GM21528 (cell line): ENCODE data around the gene SPINK1.
"Not testable (repeated sequence)": the region's sequence is repeated elsewhere in the genome, so short reads cannot be mapped to it uniquely, and the experiment has no call there.

ENCODE experiments used
- ATAC-seq: cut with Tn5 transposase; IDR thresholded peaks from one replicate; pipeline ENCODE4 v1.9.1; 2021; ENCODE audit warnings: mild to moderate bottlenecking, moderate library complexity; ENCODE audit not compliant: unreplicated experiment, low FRiP score

SPINK1 gene

DNA sequence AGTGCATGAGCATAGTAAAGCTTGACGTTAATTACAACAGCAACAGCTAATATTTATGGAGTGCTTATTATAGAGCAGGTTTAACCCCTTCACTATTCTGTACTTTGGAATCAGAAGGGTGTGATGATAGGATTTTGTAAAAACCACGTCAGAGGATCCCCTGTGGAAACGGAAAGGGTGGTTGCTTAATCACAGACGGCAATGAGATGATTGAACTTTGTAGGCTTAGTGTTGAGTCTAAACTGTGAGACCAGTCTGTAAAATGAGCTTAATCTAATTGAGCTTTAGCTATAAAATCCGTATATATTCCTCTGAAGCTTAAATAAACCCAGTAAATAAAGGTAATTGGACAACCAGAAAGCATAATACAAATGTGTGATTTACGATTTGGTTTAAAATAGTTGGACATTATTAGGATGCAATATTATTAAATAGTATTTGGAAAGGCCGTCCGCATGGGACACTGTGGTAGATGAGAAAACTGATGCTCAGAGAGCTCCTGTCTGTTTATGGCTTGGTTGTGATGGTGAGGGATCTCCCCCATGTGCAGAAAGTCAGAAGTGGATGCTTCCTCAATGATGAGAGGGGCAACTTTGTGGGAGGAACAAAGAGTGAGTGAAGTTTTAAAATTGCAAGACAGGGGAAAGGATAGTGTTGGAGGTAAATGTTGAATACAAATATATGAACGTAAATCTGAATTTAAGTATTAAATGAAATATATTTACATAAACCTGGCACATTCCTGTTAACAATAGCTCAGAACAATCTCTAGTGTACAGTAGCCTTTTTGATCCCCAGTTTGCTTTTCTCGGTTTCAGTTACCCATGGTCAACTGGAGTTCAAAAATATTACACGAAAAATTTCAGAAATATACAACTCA lies 23.7 kb upstream of the SPINK1 start:
- ATAC-seq: no peak

DNA sequence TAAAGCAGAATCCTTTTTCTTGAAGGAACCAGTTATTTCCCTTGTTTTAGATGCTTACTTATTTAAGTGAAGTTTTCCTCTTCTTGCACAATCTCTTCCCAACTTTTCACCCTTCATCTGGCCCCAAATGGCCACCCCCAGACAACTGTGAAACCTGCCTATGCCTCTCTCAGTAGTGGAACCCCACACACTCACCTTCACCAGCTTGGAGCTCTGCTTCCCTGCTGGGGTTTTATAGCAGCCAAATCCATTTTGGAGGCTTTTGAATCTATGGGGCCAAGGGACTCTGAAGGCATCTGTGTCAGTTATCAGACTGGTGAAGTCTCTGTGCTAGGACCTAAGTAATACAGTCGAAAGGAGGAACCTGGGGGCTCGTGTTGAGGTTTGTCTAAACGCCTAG lies 22.9 kb upstream of the SPINK1 start:
- no peak for ATAC-seq

DNA sequence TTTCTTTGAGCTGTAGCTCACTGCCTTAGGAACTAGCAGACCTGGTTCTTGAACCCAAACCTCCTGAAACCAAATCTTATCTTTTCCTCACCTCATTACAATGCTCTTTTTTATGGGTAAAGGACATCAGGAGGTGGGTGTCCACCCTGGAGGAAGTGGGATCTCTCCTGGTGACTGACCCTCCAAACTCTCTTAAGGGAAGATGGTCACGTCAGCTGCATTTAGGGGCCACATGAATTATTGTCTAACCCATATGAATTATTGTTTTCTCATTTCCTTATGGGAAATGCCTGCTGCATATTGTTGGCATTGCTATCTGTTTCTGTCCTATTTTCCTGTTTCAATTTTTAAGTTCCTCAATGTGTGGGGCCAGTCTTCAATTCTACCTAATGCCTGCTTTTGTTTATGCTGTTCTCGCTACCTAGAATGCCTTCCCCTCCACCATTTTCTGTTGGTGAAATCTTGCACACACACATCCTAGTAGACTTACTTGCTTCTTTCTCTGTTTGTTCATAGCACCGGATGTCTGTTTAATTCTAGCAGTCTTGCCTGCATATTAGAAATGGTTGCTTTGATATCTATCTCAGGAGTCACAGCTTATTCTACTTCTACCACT lies 22.0 kb upstream of the SPINK1 start:
- no peak for ATAC-seq

DNA sequence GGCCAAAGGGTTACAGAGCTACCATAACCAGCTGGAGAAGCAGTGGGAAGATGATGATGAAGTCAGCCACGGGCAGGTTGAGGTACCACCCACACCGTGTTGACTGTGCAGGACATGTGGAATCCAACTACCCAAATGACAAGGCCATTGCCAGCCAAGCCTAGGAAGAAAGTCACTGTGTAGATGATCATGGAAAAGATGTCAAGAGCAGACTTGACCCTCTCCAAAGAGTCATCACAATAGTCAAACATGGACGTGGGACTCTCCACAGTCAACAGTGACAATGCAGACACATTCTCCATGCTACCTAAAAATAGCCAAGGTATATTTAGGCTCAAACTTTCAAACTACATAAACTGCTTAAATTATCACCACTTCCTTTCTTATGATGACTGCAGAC lies 20.9 kb upstream of the SPINK1 start:
- no peak for ATAC-seq

DNA sequence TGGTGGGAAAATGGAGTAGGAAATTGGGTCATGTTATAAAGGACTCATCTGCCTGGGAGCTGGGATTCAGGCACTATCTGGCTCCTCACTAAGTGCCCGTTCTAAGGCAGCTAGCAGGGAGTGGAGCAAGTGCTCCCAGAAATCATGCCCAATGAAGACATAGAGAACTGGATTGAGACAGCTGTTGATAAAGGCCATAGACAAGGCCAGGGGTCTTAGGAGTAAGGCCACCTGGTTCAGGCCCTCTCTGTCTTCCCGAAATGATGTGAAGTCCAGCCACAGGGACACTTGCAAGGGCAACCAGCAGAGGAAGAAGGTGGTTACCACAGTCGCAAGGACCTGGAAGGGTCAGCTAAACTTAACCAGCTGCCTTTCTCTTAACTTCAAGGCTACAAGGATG lies 20.1 kb upstream of the SPINK1 start:
- ATAC-seq: no peak

DNA sequence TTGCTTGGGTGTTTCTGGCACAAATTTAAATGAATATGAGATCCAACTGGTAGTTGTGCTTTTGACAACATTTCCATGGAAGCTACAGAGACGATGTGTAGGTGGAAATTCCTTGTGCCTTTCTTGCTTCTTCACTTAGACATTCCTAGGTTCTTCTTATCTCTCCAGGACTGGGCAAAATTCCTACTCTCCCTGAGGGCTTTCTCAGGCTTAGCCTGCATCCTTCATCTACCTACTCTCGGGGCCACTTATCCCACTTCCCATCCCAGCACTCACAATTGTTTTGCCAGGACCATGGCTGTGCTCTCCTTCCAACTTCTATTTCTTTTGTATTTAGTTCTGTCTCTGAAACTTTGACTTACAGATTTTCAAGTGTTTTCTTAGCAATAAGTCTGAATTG lies 17.8 kb upstream of the SPINK1 start:
- no peak for ATAC-seq

DNA sequence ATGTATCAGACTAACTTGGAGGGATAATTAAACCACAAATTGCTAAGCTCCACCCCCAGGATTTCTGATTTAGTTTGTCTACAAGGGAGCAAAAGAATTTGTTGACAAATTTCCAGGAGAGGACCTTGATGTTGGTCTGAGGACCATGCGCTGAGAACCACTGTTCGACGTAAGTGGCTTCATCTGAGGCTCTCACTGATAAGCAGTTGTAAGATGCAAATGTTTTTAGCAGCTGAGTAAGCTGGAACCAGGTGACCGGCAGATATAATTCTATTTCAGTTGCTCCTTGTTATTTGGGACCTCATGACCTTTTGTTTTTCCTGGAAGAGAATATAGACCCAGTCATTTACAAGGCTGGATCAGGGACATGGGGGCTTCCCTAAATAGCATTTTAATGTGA lies 14.1 kb upstream of the SPINK1 start:
- no peak for ATAC-seq

DNA sequence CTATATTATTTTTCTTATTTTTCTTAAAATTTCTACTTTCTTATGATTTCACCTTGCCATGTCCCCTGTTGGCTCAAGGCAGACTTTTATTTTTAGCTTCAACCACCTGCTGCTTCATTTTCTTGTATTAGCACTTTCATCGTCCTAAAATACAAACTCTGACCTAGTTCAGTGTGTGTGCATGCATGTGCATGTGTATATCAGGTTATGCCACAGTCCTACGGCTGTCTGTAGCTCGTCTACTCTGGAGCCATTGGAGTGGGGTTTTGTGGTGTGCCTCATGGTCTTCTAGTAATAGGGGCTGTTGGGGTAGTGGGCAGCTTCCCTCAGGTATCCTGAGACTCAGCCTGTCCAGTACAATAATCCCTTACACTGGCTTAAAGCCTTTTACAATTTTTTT lies 13.4 kb upstream of the SPINK1 start:
- no peak for ATAC-seq

DNA sequence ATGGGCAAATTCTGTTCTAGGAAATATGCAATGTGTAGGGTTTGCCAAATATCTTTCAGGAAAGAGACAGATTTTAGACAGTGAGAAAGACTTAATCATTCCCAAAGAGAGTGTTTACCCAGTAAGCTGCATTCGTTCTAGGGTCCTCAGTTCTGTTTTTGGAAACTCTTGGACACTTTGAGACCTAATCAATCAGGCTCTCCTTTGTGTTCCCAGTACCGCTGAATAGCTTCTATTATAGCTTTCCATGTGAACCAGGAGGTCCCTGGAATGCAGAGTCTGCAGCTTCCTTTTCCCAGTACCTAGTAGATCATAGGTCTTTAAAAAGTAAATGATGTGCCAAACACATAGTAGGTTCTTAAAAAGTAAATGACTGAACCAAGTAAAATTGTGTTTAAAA lies 11.4 kb upstream of the SPINK1 start:
- ATAC-seq: no peak

DNA sequence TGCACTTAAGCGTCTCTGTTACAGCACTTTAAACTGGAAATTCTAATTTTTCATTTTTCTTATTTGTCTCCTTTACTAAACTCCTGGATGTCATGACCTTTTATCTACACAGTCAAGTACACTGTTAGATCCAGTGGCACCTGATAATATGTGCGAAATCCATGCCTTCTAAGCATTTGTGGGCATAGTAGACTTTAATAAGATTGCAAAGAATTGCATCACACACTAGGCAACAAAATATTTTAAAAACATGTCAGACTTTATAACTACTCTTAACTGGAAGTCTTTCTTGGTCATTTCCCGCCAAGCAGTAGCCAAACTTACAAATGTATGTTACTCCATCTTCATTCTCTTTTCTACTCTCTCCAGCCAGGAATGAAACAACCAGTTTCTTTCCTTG lies 5.0 kb upstream of the SPINK1 start:
- ATAC-seq: no peak

DNA sequence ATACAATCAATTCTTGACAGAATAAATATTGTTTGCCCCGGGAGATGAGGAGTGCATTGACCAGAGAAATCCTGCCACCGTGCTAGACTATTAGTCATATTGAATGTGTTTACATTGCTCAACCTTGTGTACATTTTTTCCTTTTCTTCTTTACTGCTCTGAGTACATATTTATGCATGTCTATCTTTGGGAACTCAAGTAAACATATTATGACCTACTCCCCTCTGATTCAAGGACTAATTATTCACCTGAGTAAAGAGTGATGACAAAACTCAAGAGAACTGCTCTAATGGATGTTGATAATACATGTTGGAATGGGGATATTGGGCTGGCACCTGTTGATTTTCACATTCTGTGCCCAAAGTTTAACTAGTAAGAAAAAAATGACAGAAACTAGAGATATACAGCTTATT lies 3.9 kb upstream of the SPINK1 start:
- ATAC-seq: no peak

DNA sequence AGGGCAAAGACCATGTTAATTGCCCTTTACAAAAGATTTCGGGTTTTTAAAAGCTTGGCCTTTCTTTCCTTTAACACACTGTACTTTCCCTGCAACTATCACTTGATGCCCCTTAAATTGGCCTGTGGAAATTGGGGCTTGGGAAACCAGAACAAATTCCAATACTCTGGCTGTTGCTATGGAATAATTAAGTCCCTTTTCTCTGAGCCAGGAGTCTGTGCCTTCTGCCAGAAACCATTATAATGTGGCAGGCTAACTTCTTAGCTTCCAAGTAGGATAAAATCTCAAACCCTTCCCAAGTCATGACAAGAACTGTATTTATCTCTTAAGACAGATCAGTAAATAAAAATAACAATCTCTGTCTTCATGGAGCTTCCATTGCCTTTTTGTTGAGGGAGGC lies 1.1 kb upstream of the SPINK1 start:
- no peak for ATAC-seq

DNA sequence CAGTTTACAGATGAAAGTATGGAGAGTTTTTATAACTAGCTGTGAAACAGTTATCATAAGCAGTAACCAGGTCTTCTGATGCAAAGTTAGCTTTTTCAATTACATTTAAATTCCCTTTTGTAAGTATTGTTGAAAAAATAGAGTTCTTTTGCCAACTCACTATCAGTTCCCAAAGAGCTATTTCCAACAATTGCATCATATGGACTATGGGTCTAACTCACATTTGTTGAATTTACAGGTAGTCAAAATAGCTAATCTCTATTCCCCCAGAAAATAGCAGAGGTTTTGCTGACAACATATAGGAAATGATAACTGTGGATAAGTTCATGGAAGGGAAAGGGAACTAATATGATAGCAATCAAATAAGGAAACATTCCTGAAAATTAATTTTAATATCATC lies 1.4 kb downstream of the SPINK1 start:
- ATAC-seq: no peak

DNA sequence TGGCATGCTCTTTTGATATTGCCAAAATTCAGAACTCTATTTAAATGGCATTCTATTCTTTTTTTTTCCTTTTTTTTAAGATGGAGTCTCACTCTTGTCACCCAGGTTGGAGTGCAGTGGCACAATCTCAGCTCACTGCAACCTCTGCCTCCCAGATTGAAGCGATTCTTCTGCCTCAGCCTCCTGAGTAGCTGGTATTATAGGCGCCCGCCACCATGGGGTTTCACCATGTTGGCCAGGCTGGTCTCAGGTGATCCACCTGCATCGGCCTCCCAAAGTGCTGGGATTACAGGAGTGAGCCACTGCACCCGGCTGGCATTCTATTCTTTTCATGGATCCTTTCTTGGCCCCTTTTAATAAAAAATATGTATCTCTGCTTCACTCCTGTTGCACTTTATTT lies 4.5 kb downstream of the SPINK1 start:
- not testable (repeated sequence) for ATAC-seq

DNA sequence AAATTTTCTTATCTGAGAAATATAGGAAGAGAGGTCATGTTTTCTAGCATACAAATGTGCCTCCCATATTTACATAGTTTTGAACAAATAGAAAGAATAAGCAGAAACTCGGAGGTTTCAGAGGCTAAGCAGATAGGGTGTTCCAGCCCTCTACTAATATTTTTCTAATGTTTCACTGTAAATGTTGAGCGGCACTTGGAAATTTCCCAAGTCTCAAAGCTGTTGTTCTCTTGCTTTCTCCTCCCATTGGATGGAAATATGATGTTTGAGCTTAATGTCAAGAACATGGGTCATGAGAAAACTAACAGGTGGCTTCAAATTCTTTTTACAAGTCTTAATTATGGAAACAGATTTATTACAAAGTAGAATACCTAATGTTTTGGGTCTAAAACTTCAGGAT lies 5.1 kb downstream of the SPINK1 start:
- ATAC-seq: no peak

DNA sequence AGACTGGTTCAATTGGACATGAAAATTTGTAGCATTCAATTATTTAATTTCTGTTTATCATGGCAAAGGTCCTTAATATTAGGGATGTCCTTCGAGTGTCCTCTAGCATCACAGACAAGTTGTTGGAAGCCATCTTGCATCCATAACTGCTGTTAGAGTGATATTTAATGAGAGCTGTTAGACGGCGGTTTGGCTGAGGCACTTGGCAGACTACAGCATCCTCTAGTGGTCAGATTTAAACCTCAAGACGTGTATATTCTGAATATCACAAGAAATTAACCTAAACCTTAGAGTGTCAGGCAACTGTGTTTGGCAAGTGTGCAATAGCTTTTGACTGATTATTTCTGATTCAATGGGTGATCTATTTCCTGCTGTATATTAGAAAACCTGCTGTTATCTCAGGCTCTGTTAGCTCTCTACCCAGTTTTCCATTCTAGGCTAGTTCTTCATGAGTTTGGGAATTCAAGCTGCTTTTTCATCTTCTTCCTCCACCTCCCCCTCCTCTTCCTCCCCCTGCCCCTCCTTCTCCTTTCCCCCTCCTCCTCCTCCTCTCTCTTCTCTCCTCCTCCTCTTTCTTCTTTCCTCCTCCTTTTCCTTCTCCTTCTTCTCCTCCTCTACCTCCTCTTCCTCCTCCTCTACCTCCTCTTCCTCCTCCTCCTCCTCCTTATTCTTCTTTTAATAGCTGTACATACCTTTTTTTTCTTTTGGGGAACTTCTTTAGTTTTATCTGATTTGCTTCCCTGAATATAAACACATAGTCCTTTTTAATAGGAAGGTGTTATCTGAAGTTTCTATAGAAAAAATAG lies 8.6 kb downstream of the SPINK1 start:
- ATAC-seq: peak; percentile 91

DNA sequence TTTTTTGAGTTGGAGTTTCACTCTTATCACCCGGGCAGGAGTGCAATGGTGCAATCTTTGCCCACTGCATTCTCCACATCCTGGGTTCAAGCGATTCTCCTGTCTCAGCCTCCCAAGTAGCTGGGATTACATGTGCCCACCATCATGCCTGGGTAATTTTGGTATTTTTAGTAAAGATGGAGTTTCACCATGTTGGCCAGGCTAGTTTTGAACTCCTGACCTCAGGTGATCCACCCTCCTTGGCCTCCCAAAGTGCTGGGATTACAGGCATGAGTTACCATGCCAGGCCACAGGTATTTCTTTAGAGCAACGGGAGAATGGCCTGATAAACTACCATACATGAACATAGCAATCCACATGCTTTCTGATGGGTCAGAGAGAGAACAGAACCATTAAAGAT lies 9.2 kb downstream of the SPINK1 start:
- not testable (repeated sequence) for ATAC-seq

DNA sequence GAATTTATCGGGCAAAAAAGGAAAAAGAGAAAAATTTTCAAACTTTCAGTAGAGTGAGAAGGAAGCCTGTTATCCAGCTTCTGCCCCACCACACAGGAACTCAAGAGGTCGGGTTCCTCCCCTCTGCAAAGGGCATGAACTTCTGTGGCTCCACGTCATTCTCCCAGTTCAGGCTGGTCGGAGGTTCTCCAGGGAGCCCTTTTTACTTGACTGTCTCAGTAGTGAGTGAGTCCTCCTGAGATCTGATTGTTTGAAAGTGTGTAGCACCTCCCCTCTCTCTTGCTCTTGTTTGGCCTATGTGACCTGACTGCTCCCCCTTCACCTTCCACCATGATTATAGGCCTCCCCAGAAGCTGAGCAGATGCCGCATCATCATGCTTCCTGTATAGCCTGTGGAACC lies 9.7 kb downstream of the SPINK1 start:
- no peak for ATAC-seq

DNA sequence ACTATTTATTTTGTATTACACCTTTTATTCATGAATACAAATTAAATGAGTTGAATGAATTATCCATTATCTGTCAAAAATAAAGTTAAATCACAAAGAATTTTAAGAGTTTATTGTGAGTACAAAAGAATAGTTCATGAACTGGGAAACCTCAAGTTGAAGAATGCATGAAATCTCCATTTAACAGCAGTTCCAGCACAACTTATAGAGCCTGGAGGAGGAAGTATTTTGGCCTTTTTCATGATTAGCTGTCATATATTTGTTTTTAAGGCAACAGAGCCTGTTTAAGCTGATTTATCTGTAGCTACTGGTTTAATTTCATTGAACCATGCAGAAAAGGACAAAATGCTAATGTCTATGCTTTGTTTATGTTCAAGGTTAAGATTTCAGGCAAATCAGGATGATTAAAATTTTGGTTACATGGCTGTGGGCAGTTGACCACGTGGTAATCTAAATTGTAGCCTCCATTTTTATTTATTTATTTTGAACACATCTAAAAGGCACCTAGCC lies 12.2 kb downstream of the SPINK1 start:
- no peak for ATAC-seq

DNA sequence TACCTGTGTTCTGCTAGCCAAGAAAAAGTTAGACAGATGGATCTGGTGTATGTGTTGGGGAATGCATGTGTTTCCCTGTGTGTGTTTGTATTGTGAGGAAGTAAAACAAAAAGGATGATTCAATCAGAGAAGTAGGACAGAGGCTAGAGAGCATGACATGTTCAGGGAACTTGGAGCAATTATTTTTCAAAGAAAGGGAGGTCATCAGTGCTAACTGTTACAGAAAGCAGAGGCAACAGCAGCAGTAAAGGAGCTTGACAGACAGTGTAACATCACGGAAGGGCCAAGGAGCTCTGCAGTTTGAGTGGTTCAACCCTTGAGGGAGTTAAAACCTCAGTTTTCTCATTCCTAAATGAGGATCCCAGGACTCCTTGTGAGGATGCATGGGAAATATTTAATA lies 13.2 kb downstream of the SPINK1 start:
- ATAC-seq: no peak

DNA sequence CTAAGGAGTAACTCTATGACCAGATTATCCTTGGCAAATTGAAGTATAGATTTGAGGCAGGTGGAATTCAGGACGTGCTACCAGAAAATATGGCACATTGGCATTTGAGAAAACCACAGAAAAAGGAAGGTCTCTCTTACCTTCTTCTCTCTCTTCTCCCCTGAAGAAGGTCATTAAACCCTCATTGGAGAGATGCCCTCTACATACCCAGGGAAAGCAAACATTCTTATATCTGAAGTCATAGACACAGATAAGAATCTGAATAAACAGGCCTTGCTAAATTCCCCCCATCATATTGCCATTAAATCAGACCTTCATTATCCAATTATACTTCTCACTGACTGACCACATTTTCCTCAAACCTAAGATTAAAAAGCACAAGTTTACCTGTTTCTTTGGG lies 17.8 kb downstream of the SPINK1 start:
- ATAC-seq: no peak
